HG02678 (cell line): ENCODE measurements around the gene SND1.
A peak's percentile ranks its signal among the peaks of the same experiment; 100 is the strongest.

Experiments
- ATAC-seq: cut with Tn5 transposase; IDR thresholded peaks from one replicate; pipeline ENCODE4 v1.9.1; 2021; ENCODE audit warnings: mild to moderate bottlenecking, moderate library complexity; ENCODE audit not compliant: unreplicated experiment

The SND1 gene

GRCh38 chr7:128120976-128121490 lies 469.0 kb downstream of the SND1 start:
- no peak for ATAC-seq

DNA sequence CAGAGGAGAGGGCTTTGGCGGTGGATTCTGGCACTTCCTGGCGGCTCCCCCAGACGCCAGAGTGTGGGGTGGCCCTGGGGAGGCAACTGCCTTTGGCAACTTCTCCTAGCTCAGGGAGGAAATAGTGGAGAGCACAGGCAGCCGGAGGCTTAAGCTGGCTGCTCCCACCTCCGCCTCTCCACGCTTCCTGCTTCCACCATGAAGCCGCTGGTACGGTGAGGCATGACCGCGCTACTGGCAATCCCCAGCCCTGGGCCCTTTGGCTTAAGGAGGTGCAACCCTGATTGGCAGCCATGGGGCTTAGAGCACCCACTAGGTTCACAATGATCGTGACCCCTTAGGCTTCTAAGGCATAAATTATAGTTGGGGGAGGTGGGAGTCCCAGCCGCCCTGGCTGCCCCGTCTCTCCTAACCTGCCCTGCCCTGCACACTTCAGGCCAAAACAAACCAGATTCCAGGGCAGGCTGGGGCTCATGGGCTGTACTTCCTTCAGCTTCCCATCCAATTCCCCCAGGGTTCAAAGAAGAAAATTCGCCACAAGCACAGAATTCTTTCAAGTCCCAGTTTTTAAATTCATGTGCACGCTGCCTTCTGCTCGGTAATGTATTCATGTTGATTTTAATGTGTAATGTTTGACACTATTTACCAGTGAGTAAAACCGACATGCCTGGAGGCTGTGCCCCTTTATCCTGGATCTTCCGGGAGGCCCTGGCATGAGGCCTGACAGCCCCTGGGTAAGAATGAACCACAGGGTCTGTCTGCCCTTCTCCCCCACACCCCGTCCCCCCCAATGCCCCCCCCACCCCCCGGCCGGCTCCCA lies 469.9 kb downstream of the SND1 start:
- ATAC-seq: no peak

GRCh38 chr7:128122576-128123290 lies 470.7 kb downstream of the SND1 start:
- no peak for ATAC-seq

GRCh38 chr7:128123291-128124037 lies 471.5 kb downstream of the SND1 start:
- no peak for ATAC-seq

DNA sequence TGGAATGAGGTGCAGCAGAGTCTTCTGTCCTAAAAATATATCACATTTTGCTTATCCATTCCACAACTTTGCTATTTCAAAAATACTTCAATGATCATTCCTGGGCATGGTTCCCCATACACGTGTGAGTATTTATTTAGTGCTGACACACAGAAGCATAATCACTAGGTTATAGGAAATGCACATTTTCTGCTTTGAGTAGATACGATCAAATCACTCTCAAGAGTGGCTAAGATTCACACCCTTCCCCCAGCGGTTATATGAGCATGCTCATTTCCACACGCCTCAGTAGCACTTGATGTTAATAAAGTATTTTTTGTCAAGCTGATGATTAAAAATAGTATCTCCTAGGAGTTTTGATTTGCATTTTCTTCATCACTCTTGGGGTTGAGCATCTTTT lies 472.8 kb downstream of the SND1 start:
- ATAC-seq: no peak

DNA sequence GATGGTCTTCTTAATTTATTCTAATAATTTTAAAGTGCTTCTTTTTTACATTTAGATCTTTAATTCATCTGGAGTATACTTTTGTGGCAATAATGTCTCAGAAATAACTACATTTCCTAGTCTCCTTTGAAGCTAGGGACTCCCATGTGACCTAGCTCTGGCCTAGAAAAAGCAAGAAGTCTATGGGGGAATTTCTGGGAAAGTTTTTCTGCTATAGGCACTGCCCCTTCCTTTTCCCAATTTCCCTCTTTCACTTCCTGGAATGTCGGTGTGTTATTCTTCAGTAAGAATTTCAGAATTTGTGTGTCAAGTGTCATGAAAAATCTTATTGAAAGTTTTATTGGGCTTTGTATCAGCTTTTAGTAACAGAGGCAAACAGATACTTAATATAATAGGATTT lies 473.8 kb downstream of the SND1 start:
- no peak for ATAC-seq

- no peak for ATAC-seq
Observed at GRCh38 chr7:128128401-128128800, 476.4 kb downstream of the SND1 start.

DNA sequence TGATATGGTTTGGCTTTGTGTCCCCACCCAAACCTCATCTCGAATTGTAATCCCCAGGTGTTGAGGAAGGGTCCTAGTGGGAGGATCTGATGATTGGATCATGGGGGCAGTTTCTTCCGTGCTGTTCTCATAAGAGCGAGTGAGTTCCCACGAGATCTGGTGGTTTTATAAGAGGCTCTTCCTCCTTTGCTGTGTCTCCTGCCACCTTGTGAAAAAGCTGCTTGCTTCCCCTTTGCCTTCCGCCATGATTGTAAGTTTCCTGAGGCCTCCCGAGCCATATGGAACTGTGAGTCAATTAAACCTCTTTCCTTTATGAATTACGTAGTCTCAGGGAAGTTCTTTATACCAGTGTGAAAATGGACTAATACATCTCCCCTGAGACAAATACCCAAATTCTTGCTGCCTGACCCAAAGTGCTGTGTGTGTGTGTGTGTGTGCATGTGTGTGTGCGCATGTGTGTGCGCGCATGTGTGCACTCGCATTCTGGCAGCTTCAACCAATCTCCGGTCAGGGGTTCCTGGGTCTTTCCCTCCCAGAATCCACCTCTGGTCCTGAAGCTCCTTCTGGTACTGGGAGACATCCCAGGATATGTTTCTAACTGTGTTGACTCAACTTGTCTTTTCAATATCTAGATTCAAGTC lies 477.4 kb downstream of the SND1 start:
- no peak for ATAC-seq

DNA sequence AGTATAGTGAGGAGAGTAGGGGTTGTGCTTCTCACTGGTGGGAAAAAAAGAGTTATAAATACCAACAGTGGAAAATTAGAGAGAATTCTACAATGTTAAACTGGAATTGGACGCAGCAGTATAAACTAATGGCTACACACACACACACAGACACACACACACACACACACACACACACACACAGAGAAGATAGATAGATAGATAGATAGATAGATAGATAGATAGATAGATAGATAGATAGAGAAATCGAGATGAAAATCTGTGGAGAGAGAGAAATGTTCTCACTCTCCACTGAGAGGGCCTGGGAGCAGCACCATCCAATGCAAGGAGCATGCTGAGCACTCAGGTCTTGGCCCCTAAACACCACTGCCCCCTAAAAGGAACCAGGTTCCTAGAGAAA lies 479.1 kb downstream of the SND1 start:
- ATAC-seq: no peak

- no peak for ATAC-seq
Observed at GRCh38 chr7:128131731-128132130, 479.7 kb downstream of the SND1 start.

DNA sequence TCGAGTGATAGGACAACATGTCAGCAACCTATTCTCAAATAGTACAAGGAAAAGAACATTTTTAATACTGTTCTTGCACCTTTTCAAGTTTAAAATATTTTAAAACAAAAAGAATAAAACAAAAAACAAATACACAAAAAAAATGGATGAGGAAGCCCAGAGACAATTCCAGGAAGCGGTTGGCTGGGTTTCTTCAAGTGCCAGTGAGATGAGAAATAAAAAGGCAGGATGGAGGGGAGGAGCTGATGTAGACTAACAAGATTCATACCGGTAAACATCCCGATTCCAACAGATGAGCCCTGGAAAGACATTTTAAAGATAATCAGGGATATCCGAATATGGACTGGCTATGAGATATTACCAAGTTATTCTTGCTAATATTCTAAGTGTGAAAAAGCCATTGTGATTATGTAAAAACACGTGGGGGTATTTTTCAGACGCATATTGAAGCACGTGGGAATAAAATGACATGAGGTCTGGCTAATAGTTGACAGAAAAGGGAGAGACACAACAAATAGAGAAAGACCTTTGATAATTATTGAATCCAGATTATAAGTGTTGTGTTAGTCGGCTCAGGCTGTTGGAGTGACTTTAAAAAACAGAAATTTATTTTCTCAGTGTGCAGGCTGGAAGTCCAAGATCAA lies 480.6 kb downstream of the SND1 start:
- ATAC-seq: no peak

DNA sequence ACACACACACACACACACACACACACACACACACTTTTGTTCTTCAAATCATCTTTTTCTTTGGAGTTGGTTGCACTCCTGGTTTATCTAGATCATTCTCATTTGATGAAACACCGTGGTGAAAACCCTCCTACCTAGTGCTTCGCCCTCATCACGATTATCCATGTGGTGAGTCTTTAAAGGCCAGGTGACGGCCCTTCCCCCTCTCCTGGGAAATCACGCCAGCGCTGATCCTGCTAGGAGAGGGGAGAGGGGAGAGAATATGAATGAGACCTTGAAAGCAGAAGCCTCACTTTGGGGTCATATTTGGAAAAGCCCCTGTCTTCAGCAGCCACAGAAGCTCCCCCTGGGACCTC lies 483.1 kb downstream of the SND1 start:
- peak; percentile 12 for ATAC-seq

GRCh38 chr7:128135515-128136214 lies 483.7 kb downstream of the SND1 start:
- peak; percentile 89 for ATAC-seq

DNA sequence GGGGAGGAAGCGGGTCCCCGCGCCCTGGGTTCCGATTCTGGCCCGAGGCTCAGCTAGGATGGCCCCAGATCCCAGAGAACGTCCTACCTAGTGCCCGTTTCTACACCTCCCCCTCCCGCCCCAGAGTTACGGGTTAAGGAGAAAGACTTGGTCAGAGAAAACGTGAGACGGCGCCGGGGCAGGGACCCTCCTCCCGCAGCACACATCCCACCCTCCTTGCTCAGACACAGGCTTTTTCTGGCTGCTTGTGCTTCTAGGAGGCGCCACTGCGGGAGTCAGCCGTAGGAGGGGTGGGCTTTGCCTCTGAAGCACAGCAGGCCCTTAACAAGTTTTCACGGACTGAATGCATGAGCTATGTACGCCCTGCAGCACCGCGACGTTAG lies 484.2 kb downstream of the SND1 start:
- peak; percentile 35 for ATAC-seq

GRCh38 chr7:128137181-128137580 lies 485.2 kb downstream of the SND1 start:
- ATAC-seq: no peak

DNA sequence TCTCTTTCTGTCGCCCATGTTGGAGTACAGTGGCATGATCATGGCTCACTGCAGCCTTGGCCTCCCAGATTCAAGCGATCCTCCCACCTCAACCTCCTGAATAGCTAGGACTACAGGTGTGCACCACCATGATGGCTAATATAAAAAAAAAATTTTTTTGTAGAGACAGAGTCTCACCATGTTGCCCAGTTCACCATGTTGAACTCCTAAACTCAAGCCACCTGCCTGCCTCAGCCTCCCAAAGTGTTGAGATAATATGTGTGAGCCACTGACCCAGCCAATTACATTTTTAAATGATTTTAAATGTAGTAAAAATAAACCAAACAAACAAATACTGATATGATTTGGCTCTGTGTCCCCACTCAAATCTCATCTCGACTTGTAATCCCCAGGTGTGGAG lies 487.4 kb downstream of the SND1 start:
- no peak for ATAC-seq

GRCh38 chr7:128141683-128142195 lies 489.7 kb downstream of the SND1 start:
- no peak for ATAC-seq
